Anterior cingulate cortex (tissue), 58 donors: Measurements from ENCODE around the gene CNTROB.

Experiments
- DNase-seq, 58 donors: peaks; one replicate each; lab custom pipeline; 2025; lab: John Stamatoyannopoulos, UW

The CNTROB gene

GRCh38 chr17:7977039-7977438 lies 45.0 kb downstream of the CNTROB start:
- DNase-seq = no peak

DNA sequence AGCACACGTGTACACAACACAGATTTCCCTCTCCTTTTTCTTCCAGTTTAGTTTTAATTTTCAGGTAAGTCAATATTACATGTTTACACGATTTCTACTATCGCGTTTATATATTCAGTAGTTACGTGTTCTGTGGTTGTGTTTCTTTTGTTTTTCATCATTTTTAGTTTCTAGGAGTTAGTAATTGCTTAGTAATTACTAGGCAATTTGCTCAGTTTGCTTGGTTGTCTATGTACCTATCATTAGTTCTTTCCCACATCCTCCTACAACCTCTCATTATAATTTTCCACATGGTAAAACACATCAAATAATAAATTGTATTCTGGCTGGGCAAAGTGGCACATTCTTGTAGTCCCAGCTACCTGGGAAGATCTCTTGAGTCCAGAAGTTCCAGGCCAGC lies 45.8 kb downstream of the CNTROB start:
- no peak for DNase-seq

DNA sequence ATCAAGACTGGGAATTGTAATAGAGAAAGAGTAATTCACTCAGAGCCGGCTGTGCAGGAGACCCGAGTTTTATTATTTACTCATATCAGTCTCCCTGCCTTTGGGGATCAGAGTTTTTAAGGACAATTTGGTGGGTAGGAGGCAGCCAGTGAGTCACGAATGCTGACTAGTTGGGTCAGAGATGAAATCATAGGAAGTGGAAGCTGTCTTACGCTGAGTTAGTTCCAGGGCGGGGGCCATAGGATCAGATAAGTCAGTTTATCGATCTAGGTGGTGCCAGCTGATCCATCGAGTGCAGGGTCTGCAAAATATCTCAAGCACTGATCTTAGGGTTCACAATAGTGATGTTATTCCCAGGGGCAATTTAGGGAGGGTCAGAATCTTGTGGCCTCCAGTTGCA lies 50.2 kb downstream of the CNTROB start:
- no peak for DNase-seq

GRCh38 chr17:7982666-7983065 lies 50.7 kb downstream of the CNTROB start:
- DNase-seq = no peak

DNA sequence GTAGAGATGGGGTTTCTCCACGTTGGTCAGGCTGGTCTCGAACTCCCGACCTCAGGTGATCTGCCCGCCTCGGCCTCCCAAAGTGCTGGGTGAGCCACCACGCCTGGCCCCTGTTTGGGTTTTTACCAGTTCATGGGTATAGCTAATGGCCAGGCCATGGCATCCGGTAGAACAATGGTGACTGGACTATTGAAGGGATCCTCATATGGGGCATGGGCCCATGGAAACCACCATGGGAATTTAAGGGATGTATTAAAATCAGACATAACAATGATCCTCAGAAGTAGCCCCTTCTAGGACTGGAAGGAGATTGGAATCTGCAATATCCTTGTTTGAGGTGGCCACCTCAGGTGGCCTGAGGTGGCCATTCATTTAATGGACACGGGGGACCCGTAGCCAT lies 52.9 kb downstream of the CNTROB start:
- DNase-seq = no peak

DNA sequence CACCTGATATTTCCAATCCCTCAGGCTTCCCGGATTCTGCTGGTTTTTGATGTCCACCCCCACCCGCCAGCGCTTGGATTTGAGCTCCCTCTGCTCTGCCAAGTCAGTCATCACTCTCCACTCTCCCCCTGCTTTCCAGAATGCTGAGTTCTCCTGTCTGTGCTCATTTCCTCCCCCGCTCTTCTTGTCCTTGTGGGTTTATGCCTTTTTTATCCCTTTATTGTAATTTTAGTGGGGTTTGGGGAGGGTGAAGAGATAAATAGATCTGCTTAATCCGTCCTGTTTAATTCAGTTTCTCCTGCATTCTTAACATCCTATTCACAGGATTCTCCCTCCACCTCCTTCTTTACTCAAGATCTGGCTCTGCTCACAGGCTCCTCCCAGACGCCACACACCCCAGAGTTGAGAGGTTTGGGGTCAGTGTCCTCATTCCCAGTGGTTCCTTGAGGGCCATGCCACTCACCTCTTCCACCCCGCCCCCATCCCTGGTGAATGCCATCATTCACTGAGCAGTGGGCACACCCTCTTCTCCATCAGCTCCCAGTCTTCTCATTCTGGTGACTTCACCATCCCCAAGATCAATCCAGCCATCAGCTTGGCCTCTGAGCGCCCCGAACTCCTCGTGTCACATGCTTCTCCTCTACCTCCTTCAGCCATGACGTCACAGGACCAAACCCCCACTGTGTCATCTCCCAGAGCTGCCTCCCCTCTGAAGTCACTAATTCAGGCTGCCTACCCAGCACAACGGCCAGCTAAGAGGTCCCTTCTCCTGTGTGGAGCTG lies 55.3 kb downstream of the CNTROB start:
- peak in 26 of 58 donors; percentile 9 to 71 (median 30) for DNase-seq

DNA sequence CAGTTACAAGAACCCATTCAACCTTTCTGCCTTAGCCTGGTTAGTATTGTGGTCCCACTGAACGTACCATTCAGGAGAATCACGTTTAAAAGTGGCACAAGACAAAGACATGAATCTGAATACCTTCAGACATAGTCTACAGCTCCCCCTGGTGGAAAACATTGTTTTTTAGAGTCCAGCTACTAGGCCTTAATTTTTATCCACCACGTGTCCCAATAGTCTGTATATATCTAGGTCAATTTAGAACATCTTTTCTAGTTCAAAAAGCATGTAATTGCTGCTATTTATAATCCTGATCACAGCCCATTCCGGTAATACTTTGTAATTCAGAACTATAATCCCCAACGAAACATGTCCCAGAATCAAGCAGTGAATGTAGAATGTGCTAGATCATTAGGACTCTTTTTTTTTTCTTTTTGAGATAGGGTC lies 56.8 kb downstream of the CNTROB start:
- peak in 8 of 58 donors; percentile 5 to 80 (median 25) for DNase-seq

DNA sequence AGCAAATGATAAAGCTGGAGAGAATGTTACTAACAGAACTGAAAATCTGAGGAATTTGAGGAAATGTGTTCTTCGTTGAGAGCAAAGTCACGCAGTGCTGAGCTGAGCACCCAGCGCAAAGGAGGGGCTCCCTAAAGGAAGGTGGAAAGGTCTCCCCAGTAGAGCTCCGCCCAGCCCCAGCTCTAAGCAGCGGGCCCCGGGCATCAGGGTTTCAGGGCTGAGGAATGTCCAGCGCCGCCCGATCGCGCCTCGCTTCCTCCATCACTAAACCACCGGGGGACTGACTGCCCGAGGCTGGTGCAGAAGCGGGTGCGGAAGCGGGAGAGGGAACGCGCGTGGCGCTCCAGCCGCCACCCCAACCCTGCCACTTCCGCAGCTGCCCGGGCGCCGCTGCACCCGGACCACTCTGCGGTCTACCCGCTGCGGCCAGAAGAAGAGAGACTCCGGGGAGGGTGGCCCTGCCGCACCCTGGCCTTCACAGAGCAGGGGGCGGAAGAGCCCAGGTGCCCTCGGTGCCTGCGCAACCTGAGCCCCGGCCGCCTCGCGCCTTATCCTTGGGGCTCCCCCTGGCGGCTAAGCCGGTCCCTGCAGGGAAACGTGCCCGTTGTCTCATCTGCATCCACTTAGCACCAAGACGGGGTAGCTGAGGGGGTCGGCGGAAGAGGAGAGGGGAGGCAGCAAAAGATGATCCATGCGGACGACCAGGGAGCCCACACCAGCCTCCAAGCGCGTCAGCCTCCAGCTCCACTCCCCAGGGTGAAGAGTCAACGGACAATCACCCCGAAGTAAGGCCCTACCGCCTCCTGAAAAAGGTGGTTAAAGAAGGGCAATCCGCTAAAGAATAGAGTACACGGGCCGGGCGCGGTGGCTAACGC lies 58.0 kb downstream of the CNTROB start:
- DNase-seq = peak in 55 of 58 donors; percentile 21 to 90 (median 61)

- no peak for DNase-seq
These were observed 60.5 kb downstream of the CNTROB start for GRCh38 chr17:7992516-7992915.

GRCh38 chr17:7992924-7993323 lies 60.9 kb downstream of the CNTROB start:
- no peak for DNase-seq

DNA sequence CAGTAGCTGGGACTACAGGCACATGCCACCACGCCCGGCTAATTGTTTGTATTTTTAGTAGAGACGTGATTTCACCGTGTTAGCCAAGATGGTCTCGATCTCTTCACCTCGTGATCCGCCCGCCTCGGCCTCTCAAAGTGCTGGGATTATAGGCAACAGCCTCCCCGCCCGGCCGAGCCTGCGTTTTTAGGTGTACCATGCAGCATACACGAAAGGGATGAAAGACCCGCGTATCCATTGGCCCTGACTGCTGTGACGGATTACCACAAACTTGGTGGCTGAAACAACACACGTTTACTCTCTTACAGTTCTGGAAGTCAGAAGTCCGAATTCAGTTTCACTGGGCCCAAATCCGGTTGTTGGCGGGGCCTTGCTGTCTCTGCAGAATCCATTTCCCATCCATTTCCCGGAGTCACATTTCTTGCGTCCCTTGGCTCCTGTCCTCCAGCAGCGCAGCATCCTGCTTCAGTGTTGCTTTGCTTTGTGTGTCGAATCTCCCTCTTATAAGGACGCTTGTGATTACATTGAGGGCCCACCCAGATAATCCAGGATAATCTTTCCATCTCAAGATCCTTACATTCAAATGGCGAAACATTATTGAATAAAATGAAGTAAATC lies 62.1 kb downstream of the CNTROB start:
- DNase-seq = no peak

DNA sequence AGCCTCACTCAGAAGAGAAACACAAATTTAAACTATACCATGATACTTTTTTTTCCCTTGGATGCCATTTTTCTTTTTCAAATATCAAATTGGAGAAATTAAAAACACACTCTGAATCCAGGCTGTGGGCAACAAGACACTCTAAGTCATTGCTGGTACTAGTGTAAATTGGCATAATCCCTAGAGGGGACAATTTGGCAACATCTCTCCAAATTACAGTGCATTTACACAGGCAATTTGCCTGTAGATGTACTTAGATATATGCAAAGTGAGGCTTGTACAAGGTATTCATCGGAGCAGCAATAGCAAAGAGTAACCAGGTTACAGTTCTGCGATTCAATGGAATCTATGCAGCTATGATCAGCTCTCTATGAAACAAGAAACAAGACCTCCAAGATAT lies 63.7 kb downstream of the CNTROB start:
- no peak for DNase-seq

GRCh38 chr17:7997186-7997585 lies 65.2 kb downstream of the CNTROB start:
- peak in 1 of 58 donors; percentile 6 for DNase-seq
